ENCODE data around the gene ARL6IP6.

Gene ARL6IP6

GRCh38 chr2:152718076-152718908, at the start of gene ARL6IP6:
Gene ARL6IP6, plus strand, starts transcription at chr2:152718620. Its CDS starts 5 bp downstream, at chr2:152718625.
- DNase-seq (ENCODE audit: low spot score): peak; percentile 89

- no peak for DNase-seq (ENCODE audit: low spot score)
Measured at GRCh38 chr2:152674334-152674733, 44.1 kb upstream of the ARL6IP6 start.

- DNase-seq (ENCODE audit: low spot score): no peak
Measured at GRCh38 chr2:152676461-152676860, 42.0 kb upstream of the ARL6IP6 start.

- no peak for DNase-seq (ENCODE audit: low spot score)
Measured at GRCh38 chr2:152678808-152679207, 39.6 kb upstream of the ARL6IP6 start.

- DNase-seq (ENCODE audit: low spot score): no peak
Measured at GRCh38 chr2:152682663-152683062, 35.8 kb upstream of the ARL6IP6 start.

GRCh38 chr2:152683400-152683799, 35.0 kb upstream of the ARL6IP6 start:
- DNase-seq (ENCODE audit: low spot score): no peak

GRCh38 chr2:152686321-152686720, 32.1 kb upstream of the ARL6IP6 start:
- DNase-seq (ENCODE audit: low spot score): no peak

GRCh38 chr2:152693033-152693432, 25.4 kb upstream of the ARL6IP6 start:
- DNase-seq (ENCODE audit: low spot score): no peak

- peak; percentile 66 for DNase-seq (ENCODE audit: low spot score)
Measured at GRCh38 chr2:152694161-152694661, 24.2 kb upstream of the ARL6IP6 start.

GRCh38 chr2:152695763-152696162, 22.7 kb upstream of the ARL6IP6 start:
- DNase-seq (ENCODE audit: low spot score): no peak

- no peak for DNase-seq (ENCODE audit: low spot score)
Measured at GRCh38 chr2:152696476-152696875, 21.9 kb upstream of the ARL6IP6 start.

GRCh38 chr2:152701198-152701597, 17.2 kb upstream of the ARL6IP6 start:
- no peak for DNase-seq (ENCODE audit: low spot score)

GRCh38 chr2:152706477-152707021, 11.9 kb upstream of the ARL6IP6 start:
- DNase-seq (ENCODE audit: low spot score): no peak

- DNase-seq (ENCODE audit: low spot score): no peak
Measured at GRCh38 chr2:152708742-152709141, 9.7 kb upstream of the ARL6IP6 start.

- DNase-seq (ENCODE audit: low spot score): no peak
Measured at GRCh38 chr2:152710713-152711112, 7.7 kb upstream of the ARL6IP6 start.

- DNase-seq (ENCODE audit: low spot score): no peak
Measured at GRCh38 chr2:152715112-152715511, 3.3 kb upstream of the ARL6IP6 start.

GRCh38 chr2:152715854-152716428, 2.5 kb upstream of the ARL6IP6 start:
- DNase-seq (ENCODE audit: low spot score): peak; percentile 59

- DNase-seq (ENCODE audit: low spot score): no peak
Measured at GRCh38 chr2:152716805-152717227, 1.6 kb upstream of the ARL6IP6 start.

- DNase-seq (ENCODE audit: low spot score): peak; percentile 99
Measured at GRCh38 chr2:152717228-152718075, 968 bp upstream of the ARL6IP6 start, which contains the start of gene PRPF40A. Gene PRPF40A, minus strand, starts transcription at chr2:152717461. Its CDS starts 22 bp downstream, at chr2:152717439.

GRCh38 chr2:152718909-152719645, 657 bp downstream of the ARL6IP6 start:
- peak; percentile 74 for DNase-seq (ENCODE audit: low spot score)

- DNase-seq (ENCODE audit: low spot score): no peak
Measured at GRCh38 chr2:152720794-152721193, 2.4 kb downstream of the ARL6IP6 start.

Data from hematopoietic multipotent progenitor cell treated with erythropoietin and hydrocortisone succinate and interleukin-3 and kit ligand, for 17 days (in vitro differentiated cells).